HEK293 (cell line): ENCODE data around the gene FOXL2.

ENCODE experiments used
- CTCF ChIA-PET: fragments of 350-600 bp; formaldehyde crosslinking; extraction: SDS; loops from one replicate; lab custom pipeline; 2021; ENCODE audit warnings: antibody characterized with exemption; lab: Yijun Ruan, JAX
- POLR2A ChIA-PET: fragments of 300-600 bp; formaldehyde crosslinking; extraction: SDS; loops from one replicate; lab custom pipeline; 2020; ENCODE audit warnings: antibody characterized with exemption, inconsistent platforms; lab: Yijun Ruan, JAX
- H3K27ac ChIP-seq: fragments of 200-500 bp; sonication (Bioruptor generic); 2 replicates; pipeline ENCODE4 v1.5.1; 2014; ENCODE audit warnings: low read depth, low read length, control low read depth, inconsistent platforms; ENCODE audit errors: extremely low read depth
- H3K36me3 ChIP-seq, 2 experiments: fragments of 200-500 bp in 1 of 2; sonication (Bioruptor generic) in 1 of 2; 1 replicate in 1 of 2; 2 replicates in 1 of 2; pipeline ENCODE4 v1.5.1; 2014 to 2017; ENCODE audit warnings: inconsistent platforms in 2 of 2, low read length in 2 of 2; ENCODE audit not compliant: control insufficient read depth in 2 of 2, insufficient read depth in 1 of 2
- H3K4me1 ChIP-seq: fragments of 200-500 bp; sonication (Bioruptor generic); 2 replicates; pipeline ENCODE4 v1.5.1; 2014; ENCODE audit warnings: mild to moderate bottlenecking, low read length, inconsistent platforms; ENCODE audit not compliant: control insufficient read depth, insufficient read depth
- H3K4me3 ChIP-seq: 2 replicates; pipeline ENCODE4 v1.5.1; 2011; ENCODE audit warnings: low read depth, mild to moderate bottlenecking, control low read depth, low read length, moderate library complexity
- H3K9me3 ChIP-seq: fragments of 200-500 bp; sonication (Bioruptor generic); 2 replicates; pipeline ENCODE4 v1.5.1; 2014; ENCODE audit warnings: low read depth, low read length, inconsistent platforms; ENCODE audit not compliant: control insufficient read depth, insufficient read depth
- REPIN1 ChIP-seq: fragments of 450-650 bp; formaldehyde crosslinking; IDR thresholded peaks from 2 replicates; pipeline ENCODE4 v1.5.1; 2017; ENCODE audit warnings: missing biosample characterization, missing genetic modification characterization, low read depth
- ZBTB8A ChIP-seq: fragments of 450-650 bp; formaldehyde crosslinking; IDR thresholded peaks from 2 replicates; pipeline ENCODE4 v1.5.1; 2016; ENCODE audit warnings: missing biosample characterization, missing genetic modification characterization
- ZNF10 ChIP-seq: fragments of 450-650 bp; formaldehyde crosslinking; IDR thresholded peaks from 2 replicates; pipeline ENCODE4 v1.5.1; 2017; ENCODE audit warnings: missing biosample characterization, missing genetic modification characterization
- ZNF133 ChIP-seq: fragments of 450-650 bp; formaldehyde crosslinking; IDR thresholded peaks from 2 replicates; pipeline ENCODE4 v1.5.1; 2016; ENCODE audit warnings: missing biosample characterization, missing genetic modification characterization
- ZNF169 ChIP-seq: fragments of 450-650 bp; formaldehyde crosslinking; IDR thresholded peaks from 2 replicates; pipeline ENCODE4 v1.5.1; 2016; ENCODE audit warnings: missing biosample characterization, missing genetic modification characterization
- ZNF350 ChIP-seq: fragments of 450-650 bp; formaldehyde crosslinking; IDR thresholded peaks from 2 replicates; pipeline ENCODE4 v1.5.0; 2017; ENCODE audit warnings: missing biosample characterization, mild to moderate bottlenecking, missing genetic modification characterization
- ZNF501 ChIP-seq: fragments of 450-650 bp; formaldehyde crosslinking; IDR thresholded peaks from 2 replicates; pipeline ENCODE4 v1.5.1; 2016; ENCODE audit warnings: missing biosample characterization, missing genetic modification characterization
- ZNF76 ChIP-seq: fragments of 450-650 bp; formaldehyde crosslinking; IDR thresholded peaks from 2 replicates; pipeline ENCODE4; 2016; ENCODE audit warnings: low read depth, missing biosample characterization, missing genetic modification characterization, borderline replicate concordance
- ZSCAN23 ChIP-seq: fragments of 450-650 bp; formaldehyde crosslinking; IDR thresholded peaks from 2 replicates; pipeline ENCODE4 v1.5.1; 2016; ENCODE audit warnings: missing biosample characterization, missing genetic modification characterization
- TF ChIP-seq, protein P1 (sequence below): fragments of 450-650 bp; formaldehyde crosslinking; IDR thresholded peaks from 2 replicates; pipeline ENCODE4 v1.5.1; 2016; ENCODE audit warnings: missing biosample characterization, missing genetic modification characterization, low read depth
- TF ChIP-seq, protein P2 (sequence below): fragments of 450-650 bp; formaldehyde crosslinking; IDR thresholded peaks from 2 replicates; pipeline ENCODE4 v1.5.1; 2016; ENCODE audit warnings: missing biosample characterization, missing genetic modification characterization
- TF ChIP-seq, protein P3 (sequence below): fragments of 450-650 bp; formaldehyde crosslinking; IDR thresholded peaks from 2 replicates; pipeline ENCODE4 v1.5.1; 2016; ENCODE audit warnings: missing biosample characterization, missing genetic modification characterization
- TF ChIP-seq, protein P4 (sequence below): fragments of 450-650 bp; formaldehyde crosslinking; IDR thresholded peaks from 2 replicates; pipeline ENCODE4 v1.5.1; 2016; ENCODE audit warnings: missing biosample characterization, missing genetic modification characterization, borderline replicate concordance
- TF ChIP-seq, protein P5 (sequence below): fragments of 450-650 bp; formaldehyde crosslinking; IDR thresholded peaks from 2 replicates; pipeline ENCODE4 v1.5.1; 2016; ENCODE audit warnings: missing biosample characterization, missing genetic modification characterization, low read depth

Gene FOXL2

DNA sequence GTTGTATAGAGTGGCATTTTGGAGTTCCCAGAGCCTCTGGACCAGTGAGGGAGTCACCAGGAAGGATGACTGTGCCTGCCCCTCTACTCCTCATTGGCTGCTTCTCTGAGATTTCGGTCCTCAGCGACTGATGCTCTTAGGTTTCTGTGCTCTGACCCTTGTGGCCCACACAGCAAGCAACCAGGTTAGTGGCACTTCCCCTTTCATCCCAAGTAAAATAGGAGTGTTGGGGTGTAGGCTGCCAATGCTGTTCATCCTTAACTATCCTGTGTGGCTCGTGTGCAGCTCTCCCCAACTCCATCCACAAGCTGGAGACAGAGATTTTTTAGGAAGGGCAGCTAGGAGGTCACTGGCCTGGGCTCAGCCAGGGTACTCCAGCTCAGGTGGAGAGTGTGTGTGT is 37.9 kb upstream of the FOXL2 start:
- CTCF ChIA-PET: interaction anchor here (1.4 kb wide), 1 partner anchor 13 kb away, joined by 3 read pairs; no protein-coding TSS in a partner anchor
- Histone ChIP-seq H3K36me3 (no peaks in the 10 kb centered on the region), H3K4me1 (no peaks in the 10 kb centered on the region)

DNA sequence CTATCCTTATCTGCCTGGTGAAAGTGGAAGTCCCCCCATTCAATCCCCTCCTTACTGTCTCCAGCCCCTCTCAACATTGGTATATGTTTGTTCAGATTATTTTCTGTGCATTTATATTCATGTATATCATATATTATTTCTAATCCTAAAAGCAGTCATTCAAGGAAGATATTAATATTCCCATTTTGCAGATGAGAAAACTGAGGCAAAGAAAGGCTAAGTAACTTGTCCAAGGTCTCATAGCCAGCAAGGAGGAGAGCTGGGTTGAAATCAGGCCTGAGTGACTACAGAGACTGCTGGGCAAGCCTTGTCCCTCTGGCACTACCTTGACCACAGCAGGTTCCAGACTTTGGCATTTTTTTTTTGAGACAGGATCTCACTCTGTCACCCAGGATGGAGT is 29.1 kb upstream of the FOXL2 start:
- TF ChIP-seq ZNF10 (tag by site-specific recombination): no peak
- no peak for TF ChIP-seq ZNF350 (tag by site-specific recombination)
- TF ChIP-seq, protein P1, sequence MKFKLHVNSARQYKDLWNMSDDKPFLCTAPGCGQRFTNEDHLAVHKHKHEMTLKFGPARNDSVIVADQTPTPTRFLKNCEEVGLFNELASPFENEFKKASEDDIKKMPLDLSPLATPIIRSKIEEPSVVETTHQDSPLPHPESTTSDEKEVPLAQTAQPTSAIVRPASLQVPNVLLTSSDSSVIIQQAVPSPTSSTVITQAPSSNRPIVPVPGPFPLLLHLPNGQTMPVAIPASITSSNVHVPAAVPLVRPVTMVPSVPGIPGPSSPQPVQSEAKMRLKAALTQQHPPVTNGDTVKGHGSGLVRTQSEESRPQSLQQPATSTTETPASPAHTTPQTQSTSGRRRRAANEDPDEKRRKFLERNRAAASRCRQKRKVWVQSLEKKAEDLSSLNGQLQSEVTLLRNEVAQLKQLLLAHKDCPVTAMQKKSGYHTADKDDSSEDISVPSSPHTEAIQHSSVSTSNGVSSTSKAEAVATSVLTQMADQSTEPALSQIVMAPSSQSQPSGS (tag by site-specific recombination): no peak
- TF ChIP-seq REPIN1: no peak
- TF ChIP-seq ZBTB8A: no peak
- TF ChIP-seq, protein P2, sequence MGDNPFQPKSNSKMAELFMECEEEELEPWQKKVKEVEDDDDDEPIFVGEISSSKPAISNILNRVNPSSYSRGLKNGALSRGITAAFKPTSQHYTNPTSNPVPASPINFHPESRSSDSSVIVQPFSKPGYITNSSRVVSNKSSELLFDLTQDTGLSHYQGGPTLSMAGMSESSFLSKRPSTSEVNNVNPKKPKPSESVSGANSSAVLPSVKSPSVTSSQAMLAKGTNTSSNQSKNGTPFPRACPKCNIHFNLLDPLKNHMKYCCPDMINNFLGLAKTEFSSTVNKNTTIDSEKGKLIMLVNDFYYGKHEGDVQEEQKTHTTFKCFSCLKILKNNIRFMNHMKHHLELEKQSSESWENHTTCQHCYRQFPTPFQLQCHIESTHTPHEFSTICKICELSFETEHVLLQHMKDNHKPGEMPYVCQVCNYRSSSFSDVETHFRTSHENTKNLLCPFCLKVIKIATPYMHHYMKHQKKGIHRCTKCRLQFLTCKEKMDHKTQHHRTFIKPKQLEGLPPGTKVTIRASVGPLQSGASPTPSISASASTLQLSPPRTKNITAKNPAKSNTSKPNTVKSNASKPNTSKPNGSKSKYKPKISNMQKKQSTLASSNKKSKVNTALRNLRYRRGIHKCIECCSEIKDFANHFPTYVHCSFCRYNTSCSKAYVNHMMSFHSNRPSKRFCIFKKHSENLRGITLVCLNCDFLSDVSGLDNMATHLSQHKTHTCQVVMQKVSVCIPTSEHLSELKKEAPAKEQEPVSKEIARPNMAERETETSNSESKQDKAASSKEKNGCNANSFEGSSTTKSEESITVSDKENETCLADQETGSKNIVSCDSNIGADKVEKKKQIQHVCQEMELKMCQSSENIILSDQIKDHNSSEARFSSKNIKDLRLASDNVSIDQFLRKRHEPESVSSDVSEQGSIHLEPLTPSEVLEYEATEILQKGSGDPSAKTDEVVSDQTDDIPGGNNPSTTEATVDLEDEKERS (tag by site-specific recombination): no peak
- no peak for TF ChIP-seq ZSCAN23 (tag by site-specific recombination)
- no peak for TF ChIP-seq ZNF501 (tag by site-specific recombination)
- TF ChIP-seq, protein P3, sequence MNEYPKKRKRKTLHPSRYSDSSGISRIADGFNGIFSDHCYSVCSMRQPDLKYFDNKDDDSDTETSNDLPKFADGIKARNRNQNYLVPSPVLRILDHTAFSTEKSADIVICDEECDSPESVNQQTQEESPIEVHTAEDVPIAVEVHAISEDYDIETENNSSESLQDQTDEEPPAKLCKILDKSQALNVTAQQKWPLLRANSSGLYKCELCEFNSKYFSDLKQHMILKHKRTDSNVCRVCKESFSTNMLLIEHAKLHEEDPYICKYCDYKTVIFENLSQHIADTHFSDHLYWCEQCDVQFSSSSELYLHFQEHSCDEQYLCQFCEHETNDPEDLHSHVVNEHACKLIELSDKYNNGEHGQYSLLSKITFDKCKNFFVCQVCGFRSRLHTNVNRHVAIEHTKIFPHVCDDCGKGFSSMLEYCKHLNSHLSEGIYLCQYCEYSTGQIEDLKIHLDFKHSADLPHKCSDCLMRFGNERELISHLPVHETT (tag by site-specific recombination): no peak
- TF ChIP-seq, protein P4, sequence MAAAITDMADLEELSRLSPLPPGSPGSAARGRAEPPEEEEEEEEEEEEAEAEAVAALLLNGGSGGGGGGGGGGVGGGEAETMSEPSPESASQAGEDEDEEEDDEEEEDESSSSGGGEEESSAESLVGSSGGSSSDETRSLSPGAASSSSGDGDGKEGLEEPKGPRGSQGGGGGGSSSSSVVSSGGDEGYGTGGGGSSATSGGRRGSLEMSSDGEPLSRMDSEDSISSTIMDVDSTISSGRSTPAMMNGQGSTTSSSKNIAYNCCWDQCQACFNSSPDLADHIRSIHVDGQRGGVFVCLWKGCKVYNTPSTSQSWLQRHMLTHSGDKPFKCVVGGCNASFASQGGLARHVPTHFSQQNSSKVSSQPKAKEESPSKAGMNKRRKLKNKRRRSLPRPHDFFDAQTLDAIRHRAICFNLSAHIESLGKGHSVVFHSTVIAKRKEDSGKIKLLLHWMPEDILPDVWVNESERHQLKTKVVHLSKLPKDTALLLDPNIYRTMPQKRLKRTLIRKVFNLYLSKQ (tag by site-specific recombination): no peak
- TF ChIP-seq ZNF76 (tag by site-specific recombination): no peak
- TF ChIP-seq, protein P5, sequence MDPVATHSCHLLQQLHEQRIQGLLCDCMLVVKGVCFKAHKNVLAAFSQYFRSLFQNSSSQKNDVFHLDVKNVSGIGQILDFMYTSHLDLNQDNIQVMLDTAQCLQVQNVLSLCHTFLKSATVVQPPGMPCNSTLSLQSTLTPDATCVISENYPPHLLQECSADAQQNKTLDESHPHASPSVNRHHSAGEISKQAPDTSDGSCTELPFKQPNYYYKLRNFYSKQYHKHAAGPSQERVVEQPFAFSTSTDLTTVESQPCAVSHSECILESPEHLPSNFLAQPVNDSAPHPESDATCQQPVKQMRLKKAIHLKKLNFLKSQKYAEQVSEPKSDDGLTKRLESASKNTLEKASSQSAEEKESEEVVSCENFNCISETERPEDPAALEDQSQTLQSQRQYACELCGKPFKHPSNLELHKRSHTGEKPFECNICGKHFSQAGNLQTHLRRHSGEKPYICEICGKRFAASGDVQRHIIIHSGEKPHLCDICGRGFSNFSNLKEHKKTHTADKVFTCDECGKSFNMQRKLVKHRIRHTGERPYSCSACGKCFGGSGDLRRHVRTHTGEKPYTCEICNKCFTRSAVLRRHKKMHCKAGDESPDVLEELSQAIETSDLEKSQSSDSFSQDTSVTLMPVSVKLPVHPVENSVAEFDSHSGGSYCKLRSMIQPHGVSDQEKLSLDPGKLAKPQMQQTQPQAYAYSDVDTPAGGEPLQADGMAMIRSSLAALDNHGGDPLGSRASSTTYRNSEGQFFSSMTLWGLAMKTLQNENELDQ: no peak
- no peak for TF ChIP-seq ZNF133

More for the DNA sequence above, 37.9 kb upstream of the FOXL2 start:
- Histone ChIP-seq H3K9me3 (no peaks in the 10 kb centered on the region), H3K4me3 (no peak overlapping the region)
- no peak for TF ChIP-seq ZNF169
- TF ChIP-seq, all 188 proteins: peak for 0
- POLR2A ChIA-PET: no interaction called here
- H3K27ac ChIP-seq: no peak overlapping the region

More for the DNA sequence above, 29.1 kb upstream of the FOXL2 start:
- no peaks in the 10 kb centered on the region for H3K4me1 ChIP-seq
- no peaks in the 10 kb centered on the region for H3K9me3 ChIP-seq
- ChIA-PET CTCF (no interaction called here), POLR2A (no interaction called here)
- H3K27ac ChIP-seq: no peak overlapping the region
- no peaks in the 10 kb centered on the region for H3K36me3 ChIP-seq
- H3K4me3 ChIP-seq: no peak overlapping the region
